DND-41 (cell line): Measurements from ENCODE around the gene DNAH5.

Experiments
- ATAC-seq: fragments of 200-7000 bp; cut with Tn5 transposase; 3 replicates; pipeline ENCODE4 v1.9.1; 2021; ENCODE audit warnings: low read depth; ENCODE audit not compliant: insufficient read depth
- DNase-seq: peaks from one replicate; pipeline ENCODE4 v3.0.0-alpha.2; 2020
- H2AFZ ChIP-seq: 2 replicates; pipeline ENCODE4 v1.6.0; 2012; ENCODE audit warnings: low read depth, low read length
- H3K27ac ChIP-seq: 2 replicates; pipeline ENCODE4 v1.5.1; 2012; ENCODE audit warnings: low read length, inconsistent platforms
- H3K27me3 ChIP-seq: fragments of 200-600 bp; sonication (generic); 2 replicates; pipeline ENCODE4 v1.6.0; 2012; ENCODE audit warnings: low read length, mild to moderate bottlenecking, inconsistent platforms; ENCODE audit not compliant: insufficient read depth, poor library complexity
- H3K36me3 ChIP-seq: 2 replicates; pipeline ENCODE4 v1.5.1; 2012; ENCODE audit warnings: low read length, inconsistent platforms; ENCODE audit not compliant: insufficient read depth
- H3K4me1 ChIP-seq: 2 replicates; pipeline ENCODE4 v1.5.1; 2012; ENCODE audit warnings: mild to moderate bottlenecking, low read length; ENCODE audit not compliant: insufficient read depth
- H3K4me2 ChIP-seq: 2 replicates; pipeline ENCODE4 v1.6.0; 2012; ENCODE audit warnings: mild to moderate bottlenecking, moderate library complexity, low read length, inconsistent platforms; ENCODE audit not compliant: insufficient read depth
- H3K4me3 ChIP-seq, 2 experiments: fragments of 200-600 bp in 1 of 2; shearing (Covaris generic) in 1 of 2; 2 replicates each; pipeline ENCODE4 v1.5.1; 2012 to 2016; ENCODE audit warnings: inconsistent platforms in 2 of 2, low read length in 2 of 2, mild to moderate bottlenecking in 2 of 2, low read depth in 1 of 2, moderate library complexity in 1 of 2
- H3K79me2 ChIP-seq: 2 replicates; pipeline ENCODE4 v1.6.0; 2012; ENCODE audit warnings: low read length, inconsistent platforms; ENCODE audit not compliant: insufficient read depth
- H3K9ac ChIP-seq: 2 replicates; pipeline ENCODE4 v1.6.0; 2012; ENCODE audit warnings: low read depth, mild to moderate bottlenecking, inconsistent platforms, low read length, moderate library complexity
- H3K9me3 ChIP-seq: 2 replicates; pipeline ENCODE4 v1.5.1; 2012; ENCODE audit warnings: low read length, moderate library complexity, mild to moderate bottlenecking, inconsistent platforms; ENCODE audit not compliant: insufficient read depth, severe bottlenecking
- H4K20me1 ChIP-seq: 2 replicates; pipeline ENCODE4 v1.6.0; 2012; ENCODE audit warnings: low read length; ENCODE audit not compliant: insufficient read depth
- EZH2 ChIP-seq: IDR thresholded peaks from 3 replicates; pipeline ENCODE4 v1.6.1; 2012; ENCODE audit warnings: borderline replicate concordance, low read depth, mild to moderate bottlenecking, moderate library complexity, low read length, inconsistent platforms; ENCODE audit not compliant: severe bottlenecking
- TF ChIP-seq, protein P1 (sequence below): IDR thresholded peaks from 2 replicates; pipeline ENCODE4 v1.5.1; 2012; ENCODE audit warnings: borderline replicate concordance, low read length, moderate library complexity, mild to moderate bottlenecking; ENCODE audit not compliant: poor library complexity, severe bottlenecking; ENCODE audit errors: extremely low read depth

DNAH5 gene

DNA sequence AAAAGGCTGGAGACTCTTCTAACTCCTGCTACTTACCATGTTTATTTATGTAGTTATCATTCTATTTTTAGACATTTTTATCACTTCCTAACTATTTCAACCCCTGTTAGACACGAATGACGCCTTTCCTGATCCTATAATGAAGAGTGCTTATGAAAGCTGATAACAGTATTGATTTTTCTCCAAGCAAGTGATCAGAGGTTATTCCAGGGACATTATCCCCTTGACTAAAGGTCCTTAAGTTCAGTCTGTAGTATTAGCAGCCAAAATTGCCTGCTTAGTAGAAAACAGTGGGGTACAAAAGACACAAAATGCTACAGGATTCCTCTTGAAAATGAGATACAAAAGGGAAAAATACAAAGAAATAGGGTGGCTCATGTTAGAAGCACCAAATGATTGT, 235.6 kb downstream of the DNAH5 start:
- Histone ChIP-seq H3K4me3 (no peak overlapping the region), H3K4me2 (no peak overlapping the region), H4K20me1 (no peaks in the 10 kb centered on the region), H3K27ac (no peak overlapping the region), H3K4me1 (no peaks in the 10 kb centered on the region), H3K79me2 (no peaks in the 10 kb centered on the region), H3K36me3 (no peaks in the 10 kb centered on the region), H3K9me3 (no peaks in the 10 kb centered on the region), H3K9ac (no peak overlapping the region), H2AFZ (no peak overlapping the region), H3K27me3 (no peaks in the 10 kb centered on the region)
- ATAC-seq (no peak), DNase-seq (no peak)
- TF ChIP-seq, protein P1, sequence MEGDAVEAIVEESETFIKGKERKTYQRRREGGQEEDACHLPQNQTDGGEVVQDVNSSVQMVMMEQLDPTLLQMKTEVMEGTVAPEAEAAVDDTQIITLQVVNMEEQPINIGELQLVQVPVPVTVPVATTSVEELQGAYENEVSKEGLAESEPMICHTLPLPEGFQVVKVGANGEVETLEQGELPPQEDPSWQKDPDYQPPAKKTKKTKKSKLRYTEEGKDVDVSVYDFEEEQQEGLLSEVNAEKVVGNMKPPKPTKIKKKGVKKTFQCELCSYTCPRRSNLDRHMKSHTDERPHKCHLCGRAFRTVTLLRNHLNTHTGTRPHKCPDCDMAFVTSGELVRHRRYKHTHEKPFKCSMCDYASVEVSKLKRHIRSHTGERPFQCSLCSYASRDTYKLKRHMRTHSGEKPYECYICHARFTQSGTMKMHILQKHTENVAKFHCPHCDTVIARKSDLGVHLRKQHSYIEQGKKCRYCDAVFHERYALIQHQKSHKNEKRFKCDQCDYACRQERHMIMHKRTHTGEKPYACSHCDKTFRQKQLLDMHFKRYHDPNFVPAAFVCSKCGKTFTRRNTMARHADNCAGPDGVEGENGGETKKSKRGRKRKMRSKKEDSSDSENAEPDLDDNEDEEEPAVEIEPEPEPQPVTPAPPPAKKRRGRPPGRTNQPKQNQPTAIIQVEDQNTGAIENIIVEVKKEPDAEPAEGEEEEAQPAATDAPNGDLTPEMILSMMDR = no peak
- TF ChIP-seq EZH2 = no peak

DNA sequence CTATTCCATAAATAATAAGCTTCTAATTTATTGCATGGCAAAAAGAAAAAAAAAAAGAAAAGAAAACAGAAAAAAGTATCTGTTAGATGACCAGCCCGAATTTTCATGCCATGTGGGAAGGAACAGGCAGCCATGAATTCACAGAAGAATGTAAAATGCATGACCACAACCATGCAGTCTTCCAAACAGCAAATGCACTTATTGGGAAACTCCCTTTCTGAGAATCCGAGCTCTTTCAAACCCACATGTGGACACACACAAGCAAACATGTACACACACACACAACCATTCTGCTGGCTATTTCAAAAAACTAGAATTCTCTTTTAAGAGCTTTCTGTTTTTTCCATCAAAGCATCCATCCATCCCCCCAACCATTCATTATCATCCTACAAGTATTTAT, 236.1 kb downstream of the DNAH5 start:
- no peak overlapping the region for H3K9ac ChIP-seq
- TF ChIP-seq, protein P1 = no peak
- no peak for TF ChIP-seq EZH2
- ATAC-seq = no peak
- H3K4me1 ChIP-seq = no peaks in the 10 kb centered on the region
- no peak for DNase-seq
- no peaks in the 10 kb centered on the region for H3K79me2 ChIP-seq
- no peaks in the 10 kb centered on the region for H3K36me3 ChIP-seq
- no peaks in the 10 kb centered on the region for H4K20me1 ChIP-seq
- H3K4me3 ChIP-seq = no peak overlapping the region
- no peaks in the 10 kb centered on the region for H3K9me3 ChIP-seq
- no peak overlapping the region for H3K4me2 ChIP-seq
- no peak overlapping the region for H2AFZ ChIP-seq
- H3K27ac ChIP-seq = no peak overlapping the region
- no peaks in the 10 kb centered on the region for H3K27me3 ChIP-seq

GRCh38 chr5:13704396-13704795, 240.1 kb downstream of the DNAH5 start:
- Histone ChIP-seq H3K27ac (no peak overlapping the region), H4K20me1 (no peaks in the 10 kb centered on the region), H2AFZ (no peak overlapping the region), H3K79me2 (no peaks in the 10 kb centered on the region), H3K27me3 (no peaks in the 10 kb centered on the region), H3K9me3 (no peaks in the 10 kb centered on the region), H3K4me1 (no peaks in the 10 kb centered on the region), H3K4me3 (no peak overlapping the region), H3K4me2 (no peak overlapping the region), H3K9ac (no peak overlapping the region), H3K36me3 (no peaks in the 10 kb centered on the region)
- TF ChIP-seq, protein P1 = no peak
- TF ChIP-seq EZH2 = no peak
- ATAC-seq (no peak), DNase-seq (no peak)

DNA sequence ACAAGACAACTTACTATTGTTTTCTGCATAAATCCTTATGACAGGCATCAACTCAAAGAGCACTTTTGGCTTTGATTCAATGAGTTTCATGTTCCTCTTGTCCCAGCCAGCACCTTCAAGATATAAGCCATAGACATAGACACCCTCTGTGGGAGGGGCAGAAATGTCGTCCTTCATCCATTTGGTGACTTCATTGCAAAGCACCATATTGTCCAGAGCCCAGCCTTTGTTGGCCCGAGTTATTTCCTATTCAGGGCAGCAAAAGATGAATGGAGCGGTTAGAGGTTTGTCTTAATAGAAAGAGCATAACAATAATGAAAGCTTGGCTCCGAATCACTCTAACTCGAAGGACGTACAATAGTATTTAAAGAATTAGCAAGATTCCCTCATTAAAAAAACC, 243.9 kb downstream of the DNAH5 start:
- no peak for ATAC-seq
- no peaks in the 10 kb centered on the region for H4K20me1 ChIP-seq

More for the DNA sequence above, 243.9 kb downstream of the DNAH5 start:
- Histone ChIP-seq H3K4me1 (no peaks in the 10 kb centered on the region), H3K27me3 (no peaks in the 10 kb centered on the region), H3K27ac (no peak overlapping the region), H3K9ac (no peak overlapping the region), H3K9me3 (no peaks in the 10 kb centered on the region), H3K4me3 (no peak overlapping the region), H2AFZ (no peak overlapping the region), H3K4me2 (no peak overlapping the region), H3K36me3 (no peaks in the 10 kb centered on the region), H3K79me2 (no peaks in the 10 kb centered on the region)
- no peak for DNase-seq
- TF ChIP-seq, protein P1 = no peak
- TF ChIP-seq EZH2 = no peak
